Smooth muscle cell (in vitro differentiated cells): ENCODE results near the gene FOXM1. TPM values are rescaled to one million over a fixed set of nuclear protein-coding genes. Genes with fewer than 3 reads are reported as not detected.
A peak's percentile ranks its signal among the peaks of the same experiment; 100 is the strongest.

Experiments used
- DNase-seq: peaks from one replicate; lab custom pipeline; 2025; ENCODE audit not compliant: unreplicated experiment; lab: John Stamatoyannopoulos, UW
- H2AFZ ChIP-seq: fragments of 200-600 bp; sonication (generic); 2 replicates; pipeline ENCODE4 v1.6.0; 2016; ENCODE audit warnings: antibody characterized with exemption, low read depth, mild to moderate bottlenecking
- H3F3A ChIP-seq: fragments of 200-600 bp; sonication (generic); 2 replicates; pipeline ENCODE4 v1.6.0; 2017; ENCODE audit warnings: antibody characterized with exemption, low read depth
- H3K27ac ChIP-seq: fragments of 200-600 bp; sonication (generic); 2 replicates; pipeline ENCODE4 v1.5.1; 2016; ENCODE audit warnings: low read depth, mild to moderate bottlenecking
- H3K27me3 ChIP-seq: fragments of 200-600 bp; sonication (generic); 2 replicates; pipeline ENCODE4 v1.6.1; 2016; ENCODE audit warnings: low read depth, mild to moderate bottlenecking
- H3K36me3 ChIP-seq: fragments of 200-600 bp; sonication (generic); 2 replicates; pipeline ENCODE4 v1.5.1; 2016; ENCODE audit warnings: low read depth
- H3K4me1 ChIP-seq: fragments of 200-600 bp; sonication (generic); 2 replicates; pipeline ENCODE4 v1.5.1; 2016; ENCODE audit warnings: low read depth
- H3K4me2 ChIP-seq: fragments of 200-600 bp; sonication (generic); 2 replicates; pipeline ENCODE4 v1.6.0; 2016; ENCODE audit warnings: mild to moderate bottlenecking
- H3K4me3 ChIP-seq: fragments of 200-600 bp; sonication (generic); 2 replicates; pipeline ENCODE4 v1.5.1; 2016; ENCODE audit warnings: mild to moderate bottlenecking
- H3K79me2 ChIP-seq: fragments of 200-600 bp; sonication (generic); 2 replicates; pipeline ENCODE4 v1.6.0; 2016; ENCODE audit warnings: low read depth, mild to moderate bottlenecking
- H3K9ac ChIP-seq: fragments of 200-600 bp; sonication (generic); 2 replicates; pipeline ENCODE4 v1.6.0; 2016; ENCODE audit warnings: low read depth
- H3K9me3 ChIP-seq: fragments of 200-600 bp; sonication (generic); replicated peaks from 2 replicates; pipeline ENCODE4 v1.5.1; 2016; ENCODE audit warnings: low read depth
- H4K20me1 ChIP-seq: fragments of 200-600 bp; sonication (generic); 2 replicates; pipeline ENCODE4 v1.6.0; 2016; ENCODE audit warnings: low read depth
- CTCF ChIP-seq: fragments of 200-600 bp; sonication (generic); IDR thresholded peaks from 2 replicates; pipeline ENCODE4 v1.5.1; 2017; ENCODE audit warnings: borderline replicate concordance, mild to moderate bottlenecking, antibody characterized with exemption; ENCODE audit not compliant: insufficient read depth, poor library complexity, severe bottlenecking
- WGBS: methylation state at CpG from one replicate; pipeline ENCODE4 v1.1.7; 2016; ENCODE audit warnings: low lambda C conversion rate; 5-methylcytosine and 5-hydroxymethylcytosine counted together
- polyA plus RNA-seq: library from polyadenylated mRNA; unstranded; fragments of >200 nt; fragmentation: Nextera tagmentation; extraction: Ambion mirVana; gene quantifications from 2 replicates; pipeline ENCODE4 v1.2.1, GENCODE V29; 2016
- total RNA-seq: library from RNA; depleted of rRNA; stranded (reverse); fragments of >200 nt; gene quantifications from 2 replicates; pipeline ENCODE4 v1.2.3, GENCODE V29; 2014

Gene FOXM1
- total RNA-seq: 2.3 and 3.7 TPM in 2 replicates
- 8.1 and 9.6 TPM in 2 replicates for polyA plus RNA-seq

GRCh38 chr12:2877047-2877952 is at the start of gene FOXM1, which contains the start of gene RHNO1:
Gene FOXM1, minus strand, starts transcription at chr12:2877174. Its CDS starts 2,696 bp downstream, at chr12:2874478.
Gene RHNO1, plus strand, starts transcription at chr12:2877223. Its CDS starts 8,144 bp downstream, at chr12:2885367.
- Histone ChIP-seq H3K27me3 (no peaks in the 10 kb centered on the region), H3K4me2 (peak within 1 kb of the TSS; percentile 98), H3K79me2 (peaks cover 50% of the 10 kb centered on the region), H3F3A (peaks cover 2% of the 10 kb centered on the region), H2AFZ (peak within 1 kb of the TSS; percentile 92), H3K9ac (peak within 1 kb of the TSS; percentile 88), H4K20me1 (no peaks in the 10 kb centered on the region), H3K9me3 (no peaks in the 10 kb centered on the region), H3K4me1 (peaks cover 8% of the 10 kb centered on the region), H3K4me3 (peak within 1 kb of the TSS; percentile 81), H3K36me3 (no peaks in the 10 kb centered on the region), H3K27ac (peak within 1 kb of the TSS; percentile 84)
- under 1% methylated on average over 39 of the region's 70 CpGs for WGBS
- peak; percentile 70 for DNase-seq
- no peak for TF ChIP-seq CTCF

GRCh38 chr12:2925322-2925995 is 48.5 kb upstream of the FOXM1 start:
- Histone ChIP-seq H3K9me3 (no peaks in the 10 kb centered on the region), H3K27me3 (no peaks in the 10 kb centered on the region), H3K4me3 (no peak overlapping the region), H3F3A (no peaks in the 10 kb centered on the region), H3K79me2 (no peaks in the 10 kb centered on the region), H3K36me3 (peaks cover 29% of the 10 kb centered on the region), H3K9ac (no peak overlapping the region), H3K4me2 (no peak overlapping the region), H2AFZ (no peak overlapping the region), H4K20me1 (peaks cover 42% of the 10 kb centered on the region), H3K27ac (no peak overlapping the region), H3K4me1 (no peaks in the 10 kb centered on the region)
- TF ChIP-seq CTCF: no peak
- 79% methylated on average over 6 of the region's 6 CpGs for WGBS
- no peak for DNase-seq

GRCh38 chr12:2924019-2924418 is 47.0 kb upstream of the FOXM1 start:
- Histone ChIP-seq H3K4me2 (no peak overlapping the region), H3K9me3 (no peaks in the 10 kb centered on the region), H3K4me1 (no peaks in the 10 kb centered on the region), H2AFZ (no peak overlapping the region), H3K9ac (no peak overlapping the region), H3K27ac (no peak overlapping the region), H3K79me2 (peaks cover 5% of the 10 kb centered on the region), H3K36me3 (peaks cover 25% of the 10 kb centered on the region), H3F3A (no peaks in the 10 kb centered on the region), H4K20me1 (peaks cover 50% of the 10 kb centered on the region), H3K27me3 (no peaks in the 10 kb centered on the region), H3K4me3 (no peak overlapping the region)
- TF ChIP-seq CTCF: no peak
- 97% methylated on average over 3 of the region's 3 CpGs for WGBS
- no peak for DNase-seq
